C4-2B (cell line): ENCODE measurements around the gene SHROOM1.

Experiments
- H3K27ac ChIP-seq: fragments of 450-650 bp; 2 replicates; pipeline ENCODE4 v1.5.1; 2017
- ZFX ChIP-seq: fragments of 450-650 bp; IDR thresholded peaks from 2 replicates; pipeline ENCODE4 v1.6.1; 2017
- TF ChIP-seq, protein P1 (sequence below): fragments of 450-650 bp; conservative IDR thresholded peaks from 2 replicates; pipeline ENCODE4 v1.5.1; 2017; ENCODE audit warnings: mild to moderate bottlenecking

The SHROOM1 gene

DNA sequence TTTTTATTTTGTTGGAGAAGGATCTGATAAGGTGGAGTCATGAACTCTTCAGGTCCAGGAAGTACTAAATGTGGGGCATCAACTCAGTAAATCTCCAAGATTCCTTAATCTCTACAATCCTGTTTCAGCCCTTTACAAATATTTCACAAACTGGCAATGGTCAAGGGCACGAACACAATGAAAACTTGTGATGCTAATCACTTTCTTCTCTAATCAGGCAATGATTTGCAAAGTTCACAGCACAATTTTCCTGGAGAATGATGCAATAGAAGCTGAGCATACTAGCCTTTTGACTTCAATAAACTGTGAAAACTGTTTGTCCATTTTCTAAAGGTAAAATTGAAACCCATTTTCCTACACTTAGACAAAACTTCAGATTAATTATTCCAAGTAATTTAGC is 18.9 kb upstream of the SHROOM1 start:
- TF ChIP-seq, protein P1, sequence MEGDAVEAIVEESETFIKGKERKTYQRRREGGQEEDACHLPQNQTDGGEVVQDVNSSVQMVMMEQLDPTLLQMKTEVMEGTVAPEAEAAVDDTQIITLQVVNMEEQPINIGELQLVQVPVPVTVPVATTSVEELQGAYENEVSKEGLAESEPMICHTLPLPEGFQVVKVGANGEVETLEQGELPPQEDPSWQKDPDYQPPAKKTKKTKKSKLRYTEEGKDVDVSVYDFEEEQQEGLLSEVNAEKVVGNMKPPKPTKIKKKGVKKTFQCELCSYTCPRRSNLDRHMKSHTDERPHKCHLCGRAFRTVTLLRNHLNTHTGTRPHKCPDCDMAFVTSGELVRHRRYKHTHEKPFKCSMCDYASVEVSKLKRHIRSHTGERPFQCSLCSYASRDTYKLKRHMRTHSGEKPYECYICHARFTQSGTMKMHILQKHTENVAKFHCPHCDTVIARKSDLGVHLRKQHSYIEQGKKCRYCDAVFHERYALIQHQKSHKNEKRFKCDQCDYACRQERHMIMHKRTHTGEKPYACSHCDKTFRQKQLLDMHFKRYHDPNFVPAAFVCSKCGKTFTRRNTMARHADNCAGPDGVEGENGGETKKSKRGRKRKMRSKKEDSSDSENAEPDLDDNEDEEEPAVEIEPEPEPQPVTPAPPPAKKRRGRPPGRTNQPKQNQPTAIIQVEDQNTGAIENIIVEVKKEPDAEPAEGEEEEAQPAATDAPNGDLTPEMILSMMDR: no peak
- TF ChIP-seq ZFX: no peak
- no peak overlapping the region for H3K27ac ChIP-seq

DNA sequence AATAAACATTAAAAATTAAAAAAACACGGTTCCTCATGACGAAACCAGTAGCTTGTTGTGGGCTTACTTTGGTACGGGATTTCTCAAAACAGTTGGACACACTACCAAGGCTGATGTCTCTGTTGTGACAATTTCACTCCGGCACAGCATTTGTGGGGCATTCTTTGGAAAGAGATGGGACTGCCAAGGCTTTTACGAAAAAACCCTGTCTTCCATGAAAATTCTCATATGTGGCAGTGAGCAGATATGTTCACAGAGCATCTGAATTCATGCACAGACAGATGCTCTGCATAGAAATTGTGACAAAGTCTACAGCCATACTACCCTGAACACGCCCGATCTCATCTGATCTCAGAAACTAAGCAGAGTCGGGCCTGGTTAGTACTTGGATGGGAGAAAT is 17.8 kb upstream of the SHROOM1 start:
- TF ChIP-seq ZFX: no peak
- TF ChIP-seq, protein P1: no peak
- H3K27ac ChIP-seq: no peak overlapping the region

DNA sequence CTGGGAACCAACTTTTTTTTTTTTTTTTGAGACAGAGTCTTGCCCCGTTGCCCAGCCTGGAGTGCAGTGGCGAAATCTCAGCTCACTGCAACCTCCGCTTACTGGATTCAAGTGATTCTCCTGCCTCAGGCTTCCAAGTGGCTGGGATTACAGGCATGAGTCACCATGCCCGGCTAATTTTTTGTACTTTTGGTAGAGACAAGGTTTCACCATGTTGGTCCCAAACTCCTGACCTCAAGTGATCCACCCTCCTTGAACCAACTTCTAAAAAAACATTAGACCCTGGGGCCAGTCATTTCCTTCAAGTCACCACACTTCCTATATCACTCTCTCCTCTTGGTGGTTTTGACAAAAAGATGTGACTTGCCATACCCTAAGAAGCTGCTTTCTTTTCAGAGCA is 10.9 kb upstream of the SHROOM1 start:
- TF ChIP-seq ZFX: no peak
- TF ChIP-seq, protein P1: no peak
- peak overlapping the region; percentile 88 for H3K27ac ChIP-seq

DNA sequence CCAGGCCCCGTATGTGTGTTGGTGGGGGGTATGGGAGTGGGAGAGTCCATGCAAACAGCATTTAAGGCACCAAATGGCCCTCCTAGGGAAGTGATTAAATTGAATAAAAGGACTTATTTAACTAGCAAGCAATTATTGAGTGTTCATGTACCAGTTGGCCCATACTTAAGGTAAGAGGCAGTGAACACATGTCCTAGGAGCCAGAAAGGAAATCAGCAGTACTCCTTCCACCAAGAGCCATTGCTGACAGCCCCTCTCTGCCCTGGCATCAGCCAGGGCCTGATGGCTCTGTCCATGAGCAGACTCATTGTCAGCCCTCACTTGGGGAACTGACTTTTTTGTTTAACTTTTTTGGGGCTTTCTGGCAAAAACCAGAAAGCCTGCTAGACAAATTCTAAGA is 10.4 kb upstream of the SHROOM1 start:
- TF ChIP-seq, protein P1: no peak
- no peak for TF ChIP-seq ZFX
- H3K27ac ChIP-seq: peak overlapping the region; percentile 88

DNA sequence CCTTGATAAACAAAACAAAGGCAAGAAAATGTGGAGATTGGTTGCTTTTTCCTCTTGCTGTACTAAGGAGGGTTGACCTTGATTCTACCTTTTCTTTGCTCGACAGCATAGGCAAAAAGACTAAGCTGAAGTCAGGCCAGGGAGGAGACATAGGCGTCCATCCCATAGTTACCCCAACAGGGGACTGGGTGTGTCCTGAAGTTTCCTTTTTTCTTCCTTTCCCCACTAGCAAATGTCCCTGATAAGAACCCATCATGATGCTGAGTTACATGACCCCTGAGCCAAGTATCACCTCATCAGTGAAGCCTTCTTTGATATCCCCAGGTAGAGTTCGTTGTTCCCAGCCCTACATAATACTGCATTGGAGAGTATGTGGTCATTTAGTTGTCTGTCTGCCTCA is 9.9 kb upstream of the SHROOM1 start:
- no peak for TF ChIP-seq ZFX
- TF ChIP-seq, protein P1: no peak
- H3K27ac ChIP-seq: peak overlapping the region; percentile 88

DNA sequence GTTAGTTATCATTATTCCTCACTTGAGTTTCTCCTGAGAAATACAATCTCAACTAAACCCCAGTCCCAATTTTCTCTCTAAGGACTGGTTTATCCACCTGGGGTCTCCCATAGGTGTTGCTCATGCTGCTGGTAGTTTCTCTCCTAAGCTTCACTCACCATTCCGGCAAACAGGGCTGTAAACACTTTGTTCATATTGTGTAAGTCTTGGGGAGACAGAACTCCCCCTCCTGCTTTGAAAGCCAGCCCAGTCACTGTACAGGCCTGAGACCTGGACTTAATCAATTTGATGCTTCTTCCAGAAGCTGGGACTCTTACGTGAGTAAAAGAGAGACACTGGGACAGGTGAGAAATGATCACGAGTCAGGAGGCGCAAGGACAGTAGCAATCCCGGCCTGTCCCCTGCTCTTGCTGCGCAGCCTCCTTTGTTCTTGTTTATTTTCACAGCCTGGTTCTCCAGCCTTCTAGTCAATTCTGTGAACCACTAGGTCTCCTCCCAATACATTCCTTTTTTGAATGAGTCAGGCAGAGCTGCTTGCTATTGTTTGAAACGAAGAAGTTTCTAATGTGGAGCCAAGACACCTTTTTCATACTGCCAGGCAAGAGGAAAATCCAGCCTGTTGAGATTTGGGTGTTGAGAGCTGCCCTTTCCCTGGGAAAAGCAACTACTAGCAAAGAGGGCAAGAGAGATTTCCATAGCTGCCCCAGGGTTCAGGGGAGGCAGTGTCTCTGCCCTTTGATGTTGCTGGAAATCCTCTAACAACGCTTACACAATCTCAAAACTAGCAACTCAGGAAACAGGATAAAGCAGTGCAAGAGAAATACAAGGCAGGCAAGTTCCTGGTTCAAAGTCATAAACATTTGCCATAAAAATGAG is 9.2 kb upstream of the SHROOM1 start:
- H3K27ac ChIP-seq: peak overlapping the region; percentile 88
- TF ChIP-seq ZFX: peak; percentile 33; the same call in 1 of the 2 replicates
- TF ChIP-seq, protein P1: no peak

DNA sequence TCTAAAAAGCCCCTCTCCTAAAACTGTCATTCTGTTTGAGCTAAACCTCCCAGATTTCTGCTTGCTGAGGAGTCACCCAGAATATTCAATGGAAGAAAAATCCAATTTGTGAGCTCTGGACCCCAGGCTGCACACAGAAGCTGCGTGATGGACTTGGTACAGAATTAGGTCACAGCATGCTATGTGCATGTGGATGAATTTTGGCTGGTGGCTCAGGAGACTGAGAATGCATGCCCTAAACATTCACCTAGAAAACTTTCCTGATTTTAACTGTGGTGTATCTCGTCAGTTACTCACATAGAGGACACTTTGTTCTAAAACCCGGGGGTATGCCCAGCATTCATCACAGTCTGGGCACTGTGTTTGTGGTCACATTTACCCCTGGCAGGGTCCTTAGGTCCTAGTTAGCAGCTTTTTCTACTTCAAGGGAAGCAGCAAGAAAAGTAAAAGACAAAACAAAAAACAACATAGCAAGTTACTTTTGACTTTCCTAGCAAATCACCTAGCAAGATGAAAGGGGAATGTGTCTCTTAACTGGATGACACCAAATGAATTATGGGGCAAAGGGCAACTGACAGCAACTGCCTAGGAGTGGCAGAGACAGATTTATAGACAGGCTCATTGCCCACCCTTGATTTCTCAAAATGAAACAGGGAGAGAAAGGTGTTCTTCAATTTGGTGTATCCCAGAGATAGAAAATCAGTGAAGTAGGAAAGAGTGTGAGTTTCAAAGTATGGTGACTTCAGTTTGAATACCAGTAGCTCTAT is 8.3 kb upstream of the SHROOM1 start:
- TF ChIP-seq, protein P1: no peak
- TF ChIP-seq ZFX: no peak

More for the DNA sequence above, 8.3 kb upstream of the SHROOM1 start:
- H3K27ac ChIP-seq: peak overlapping the region; percentile 88; the same call in 1 of the 2 replicates
